Measurements from ENCODE around the gene FIGN. TPM values are rescaled to one million over a fixed set of nuclear protein-coding genes. Genes with fewer than 3 reads are reported as not detected.

The FIGN gene
- total and polyA plus RNA-seq, 2 of the 13 experiments (the other 11 are each of a cell fraction or from before 2014, with no cell fraction given), result 6.6 to 6.7 TPM

DNA sequence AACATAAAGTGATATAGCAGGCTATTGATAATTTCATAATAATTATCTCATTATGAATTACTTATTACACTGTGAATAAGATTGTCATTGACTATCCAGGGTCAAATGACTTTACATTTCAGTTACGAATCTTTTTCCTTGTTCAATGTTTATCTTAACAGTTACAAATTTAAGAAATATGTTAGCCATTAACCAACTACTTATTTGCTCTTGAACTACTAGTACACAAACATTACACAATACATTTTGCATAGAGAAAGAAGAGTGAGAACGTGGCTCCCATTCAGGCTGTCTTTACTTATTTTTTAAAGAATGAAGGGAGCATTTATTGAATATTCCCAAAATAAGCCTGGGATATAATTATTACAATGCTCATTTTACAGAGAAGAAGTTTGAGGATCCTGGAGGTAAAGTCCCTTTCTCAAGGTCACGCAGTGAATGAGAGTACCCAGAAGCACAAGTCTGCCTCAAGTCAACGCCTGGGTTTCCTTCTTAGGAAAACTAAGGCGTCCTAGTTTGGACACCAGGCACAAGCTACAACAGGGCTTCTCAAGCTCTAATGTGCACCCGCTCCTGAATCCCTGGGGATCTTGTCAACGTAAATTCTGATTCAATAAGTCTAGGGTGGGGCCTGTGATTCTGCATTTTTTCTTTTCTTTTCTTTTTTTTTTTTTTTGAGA, 164.2 kb downstream of the FIGN start (continued):
- TF ChIP-seq, protein P1, sequence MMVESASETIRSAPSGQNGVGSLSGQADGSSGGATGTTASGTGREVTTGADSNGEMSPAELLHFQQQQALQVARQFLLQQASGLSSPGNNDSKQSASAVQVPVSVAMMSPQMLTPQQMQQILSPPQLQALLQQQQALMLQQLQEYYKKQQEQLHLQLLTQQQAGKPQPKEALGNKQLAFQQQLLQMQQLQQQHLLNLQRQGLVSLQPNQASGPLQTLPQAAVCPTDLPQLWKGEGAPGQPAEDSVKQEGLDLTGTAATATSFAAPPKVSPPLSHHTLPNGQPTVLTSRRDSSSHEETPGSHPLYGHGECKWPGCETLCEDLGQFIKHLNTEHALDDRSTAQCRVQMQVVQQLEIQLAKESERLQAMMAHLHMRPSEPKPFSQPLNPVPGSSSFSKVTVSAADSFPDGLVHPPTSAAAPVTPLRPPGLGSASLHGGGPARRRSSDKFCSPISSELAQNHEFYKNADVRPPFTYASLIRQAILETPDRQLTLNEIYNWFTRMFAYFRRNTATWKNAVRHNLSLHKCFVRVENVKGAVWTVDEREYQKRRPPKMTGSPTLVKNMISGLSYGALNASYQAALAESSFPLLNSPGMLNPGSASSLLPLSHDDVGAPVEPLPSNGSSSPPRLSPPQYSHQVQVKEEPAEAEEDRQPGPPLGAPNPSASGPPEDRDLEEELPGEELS (CRISPR knock-in tag; IDR thresholded peaks at IDR 0.05), result peak; percentile 25; the same call in 1 of the 2 replicates
- TF ChIP-seq HNF1B (CRISPR knock-in tag; IDR thresholded peaks at IDR 0.05) (no peak), FOXP1 (IDR thresholded peaks at IDR 0.05) (no peak), FOXP1 (CRISPR knock-in tag; IDR thresholded peaks at IDR 0.05) (peak; percentile 90), ELF3 (CRISPR knock-in tag; IDR thresholded peaks at IDR 0.05) (peak; percentile 87), NFIC (IDR thresholded peaks at IDR 0.05; ENCODE audit: low read length) (peak; percentile 77; the same call in 1 of the 2 replicates), ZFP36 (IDR thresholded peaks at IDR 0.05; ENCODE audit: borderline replicate concordance, low read depth, low read length, partially characterized antibody) (no peak), SAP130 (CRISPR knock-in tag; IDR thresholded peaks at IDR 0.05; ENCODE audit: low read depth) (peak; percentile 52; the same call in 1 of the 2 replicates), FOXA3 (CRISPR knock-in tag; IDR thresholded peaks at IDR 0.05) (peak; percentile 94), FLYWCH1 (CRISPR knock-in tag; IDR thresholded peaks at IDR 0.05) (no peak), AKNA (CRISPR knock-in tag; IDR thresholded peaks at IDR 0.05; ENCODE audit: borderline replicate concordance) (no peak)
- TF ChIP-seq, protein P2, sequence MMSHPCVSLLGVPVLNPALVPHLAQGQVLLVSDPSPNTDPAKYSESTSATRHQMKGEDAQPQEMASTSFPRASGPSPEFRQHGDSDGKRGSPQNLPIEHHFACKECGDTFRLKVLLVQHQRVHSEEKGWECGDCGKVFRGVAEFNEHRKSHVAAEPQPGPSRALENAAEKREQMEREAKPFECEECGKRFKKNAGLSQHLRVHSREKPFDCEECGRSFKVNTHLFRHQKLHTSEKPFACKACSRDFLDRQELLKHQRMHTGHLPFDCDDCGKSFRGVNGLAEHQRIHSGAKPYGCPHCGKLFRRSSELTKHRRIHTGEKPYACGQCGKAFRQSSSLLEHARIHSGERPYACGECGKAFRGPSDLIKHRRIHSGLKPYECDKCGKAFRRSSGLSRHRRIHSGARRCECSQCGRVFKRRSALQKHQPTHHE (CRISPR knock-in tag; IDR thresholded peaks at IDR 0.05; ENCODE audit: borderline replicate concordance), result no peak
- TF ChIP-seq, protein P3, sequence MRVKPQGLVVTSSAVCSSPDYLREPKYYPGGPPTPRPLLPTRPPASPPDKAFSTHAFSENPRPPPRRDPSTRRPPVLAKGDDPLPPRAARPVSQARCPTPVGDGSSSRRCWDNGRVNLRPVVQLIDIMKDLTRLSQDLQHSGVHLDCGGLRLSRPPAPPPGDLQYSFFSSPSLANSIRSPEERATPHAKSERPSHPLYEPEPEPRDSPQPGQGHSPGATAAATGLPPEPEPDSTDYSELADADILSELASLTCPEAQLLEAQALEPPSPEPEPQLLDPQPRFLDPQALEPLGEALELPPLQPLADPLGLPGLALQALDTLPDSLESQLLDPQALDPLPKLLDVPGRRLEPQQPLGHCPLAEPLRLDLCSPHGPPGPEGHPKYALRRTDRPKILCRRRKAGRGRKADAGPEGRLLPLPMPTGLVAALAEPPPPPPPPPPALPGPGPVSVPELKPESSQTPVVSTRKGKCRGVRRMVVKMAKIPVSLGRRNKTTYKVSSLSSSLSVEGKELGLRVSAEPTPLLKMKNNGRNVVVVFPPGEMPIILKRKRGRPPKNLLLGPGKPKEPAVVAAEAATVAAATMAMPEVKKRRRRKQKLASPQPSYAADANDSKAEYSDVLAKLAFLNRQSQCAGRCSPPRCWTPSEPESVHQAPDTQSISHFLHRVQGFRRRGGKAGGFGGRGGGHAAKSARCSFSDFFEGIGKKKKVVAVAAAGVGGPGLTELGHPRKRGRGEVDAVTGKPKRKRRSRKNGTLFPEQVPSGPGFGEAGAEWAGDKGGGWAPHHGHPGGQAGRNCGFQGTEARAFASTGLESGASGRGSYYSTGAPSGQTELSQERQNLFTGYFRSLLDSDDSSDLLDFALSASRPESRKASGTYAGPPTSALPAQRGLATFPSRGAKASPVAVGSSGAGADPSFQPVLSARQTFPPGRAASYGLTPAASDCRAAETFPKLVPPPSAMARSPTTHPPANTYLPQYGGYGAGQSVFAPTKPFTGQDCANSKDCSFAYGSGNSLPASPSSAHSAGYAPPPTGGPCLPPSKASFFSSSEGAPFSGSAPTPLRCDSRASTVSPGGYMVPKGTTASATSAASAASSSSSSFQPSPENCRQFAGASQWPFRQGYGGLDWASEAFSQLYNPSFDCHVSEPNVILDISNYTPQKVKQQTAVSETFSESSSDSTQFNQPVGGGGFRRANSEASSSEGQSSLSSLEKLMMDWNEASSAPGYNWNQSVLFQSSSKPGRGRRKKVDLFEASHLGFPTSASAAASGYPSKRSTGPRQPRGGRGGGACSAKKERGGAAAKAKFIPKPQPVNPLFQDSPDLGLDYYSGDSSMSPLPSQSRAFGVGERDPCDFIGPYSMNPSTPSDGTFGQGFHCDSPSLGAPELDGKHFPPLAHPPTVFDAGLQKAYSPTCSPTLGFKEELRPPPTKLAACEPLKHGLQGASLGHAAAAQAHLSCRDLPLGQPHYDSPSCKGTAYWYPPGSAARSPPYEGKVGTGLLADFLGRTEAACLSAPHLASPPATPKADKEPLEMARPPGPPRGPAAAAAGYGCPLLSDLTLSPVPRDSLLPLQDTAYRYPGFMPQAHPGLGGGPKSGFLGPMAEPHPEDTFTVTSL (CRISPR knock-in tag; IDR thresholded peaks at IDR 0.05; ENCODE audit: borderline replicate concordance), result peak; percentile 76; the same call in 1 of the 2 replicates

Data from HepG2 (cell line).